GM11168 (cell line): ENCODE data around the gene GLT8D1.

Source experiments
- in situ Hi-C: fragments of 300-500 bp; cut with MboI; formaldehyde crosslinking; loops from one replicate; pipeline ENCODE4 v1.12.0; 2022; ENCODE audit warnings: low sequenced_read_pairs; ENCODE audit not compliant: unreplicated experiment

The GLT8D1 gene

DNA sequence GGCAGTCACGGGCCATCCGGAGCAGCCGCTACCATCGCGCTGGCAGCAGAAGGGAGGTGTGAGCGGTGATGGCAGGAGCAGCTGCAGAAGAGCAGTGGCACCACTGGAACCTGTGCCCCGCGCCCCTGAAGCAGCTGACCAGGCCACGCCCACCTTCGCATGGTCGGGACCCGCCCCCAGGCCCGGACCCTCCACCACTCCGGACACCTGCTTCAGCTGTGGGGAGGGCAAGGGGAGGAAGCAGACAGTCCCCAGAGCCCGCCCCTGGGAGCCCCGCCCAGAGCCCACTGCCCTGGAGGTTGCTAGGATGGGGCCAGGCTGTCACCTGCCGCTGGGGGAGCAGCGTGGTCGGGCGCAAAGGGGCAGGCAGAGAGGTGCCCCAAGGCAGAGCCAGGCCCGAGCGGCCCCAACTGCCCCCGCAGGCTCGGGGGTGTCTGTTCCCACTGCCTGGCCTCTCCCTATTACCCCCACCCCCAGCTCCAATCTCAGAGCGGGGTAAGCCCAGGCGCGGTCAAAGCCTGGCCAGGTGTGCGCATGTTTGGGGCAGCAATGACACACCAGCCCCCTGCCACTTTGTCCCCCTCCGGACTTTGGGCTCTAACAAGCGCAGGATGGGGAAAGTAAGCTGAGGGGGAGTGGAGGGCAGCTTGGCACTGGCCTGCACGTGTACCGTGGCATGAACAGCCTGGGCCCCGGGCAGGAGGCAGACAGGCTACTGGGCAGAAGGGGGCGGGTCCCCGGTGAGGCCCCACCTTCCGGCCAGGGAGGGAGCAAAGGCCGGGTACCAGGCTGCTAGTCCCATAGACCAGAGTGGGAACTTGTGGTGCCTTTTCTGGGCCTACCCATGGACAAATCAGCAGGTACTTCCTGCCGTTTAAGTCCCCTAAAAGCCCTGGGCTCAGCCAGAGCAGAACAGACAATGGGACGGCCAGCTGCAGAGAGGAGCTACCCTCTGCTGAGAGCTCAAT lies 9.0 kb upstream of the GLT8D1 start:
- in situ Hi-C loops, result no loop called here

DNA sequence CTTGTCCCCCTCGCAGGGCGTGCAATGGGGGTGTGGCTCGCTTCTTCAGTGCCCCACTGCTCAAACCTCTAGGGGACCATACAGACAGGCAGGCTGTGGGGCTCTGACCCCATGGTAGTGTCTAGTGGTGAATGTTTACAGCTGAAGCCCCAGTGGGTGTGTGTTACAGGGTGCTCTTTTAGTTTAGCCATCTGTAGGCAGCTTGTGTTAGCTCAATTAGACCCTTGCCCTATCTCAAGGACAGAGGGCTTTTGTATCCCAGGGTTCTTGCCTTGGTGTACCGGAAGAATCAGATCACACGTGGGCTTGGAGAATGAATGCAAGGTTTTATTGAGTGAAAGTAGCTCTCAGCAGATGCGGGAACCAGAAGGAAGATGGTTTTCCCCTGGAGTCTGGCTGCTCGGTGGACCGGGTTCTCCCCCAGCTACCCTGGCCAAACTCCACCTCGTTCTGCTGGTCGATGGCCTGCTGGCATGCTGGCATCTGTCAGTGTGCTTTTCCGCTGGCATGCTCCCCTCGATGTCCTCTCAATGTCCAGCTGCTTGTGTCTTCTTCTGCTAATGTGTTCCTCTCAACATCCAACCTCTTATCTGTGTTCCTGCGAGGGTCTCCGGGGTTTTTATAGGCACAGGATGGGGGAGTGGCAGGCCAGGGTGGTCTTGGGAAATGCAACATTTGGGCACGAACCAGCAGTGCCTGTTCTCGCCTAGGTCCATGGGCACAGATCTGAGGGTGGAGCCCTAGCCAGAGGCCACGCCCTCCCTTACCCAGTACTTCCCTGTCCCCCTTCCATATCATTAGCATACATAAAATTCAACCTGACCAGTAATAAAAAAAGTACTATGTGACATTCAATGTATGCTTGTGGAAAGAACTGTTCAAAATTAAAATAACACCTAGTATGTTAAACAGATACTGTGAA lies 7.0 kb upstream of the GLT8D1 start:
- in situ Hi-C loops, result no loop called here

DNA sequence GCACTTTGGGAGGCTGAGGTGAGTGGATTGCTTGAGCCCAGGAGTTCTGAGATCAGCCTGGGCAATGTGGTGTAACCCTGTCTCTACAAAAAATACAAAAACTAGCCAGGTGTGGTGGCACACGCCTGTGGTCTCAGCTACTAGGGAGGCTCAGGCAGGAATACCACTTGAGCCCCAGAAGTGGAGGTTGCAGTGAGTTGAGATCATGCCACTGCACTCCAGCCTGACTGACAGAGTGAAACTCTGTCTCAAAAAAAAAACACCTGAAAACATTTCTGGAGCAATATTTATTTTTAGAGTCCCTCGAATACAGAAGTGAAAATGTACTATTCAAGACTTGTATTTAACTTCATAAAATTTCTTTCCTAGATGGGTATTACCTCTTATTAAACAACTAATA lies 4.9 kb upstream of the GLT8D1 start:
- in situ Hi-C loops, result no loop called here

DNA sequence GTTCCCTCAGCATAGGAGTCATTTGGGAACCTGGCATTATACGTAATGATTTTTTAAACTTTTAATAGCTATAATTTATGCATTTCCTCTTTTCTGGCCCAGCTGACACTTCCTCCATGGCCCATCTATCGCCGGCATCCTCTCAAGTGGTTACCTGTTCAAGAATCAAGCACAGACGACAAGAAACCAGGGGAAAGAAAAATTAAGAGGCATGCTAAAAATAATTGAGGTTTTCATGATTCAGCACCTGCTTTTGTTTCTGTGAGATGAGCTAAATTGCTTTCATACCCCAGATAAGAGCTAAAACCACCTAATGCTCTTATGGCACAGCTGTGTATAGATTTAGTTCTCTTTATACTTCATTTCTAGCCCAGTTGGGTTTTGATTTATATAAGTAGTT lies 2.0 kb upstream of the GLT8D1 start:
- in situ Hi-C loops, result no loop called here

DNA sequence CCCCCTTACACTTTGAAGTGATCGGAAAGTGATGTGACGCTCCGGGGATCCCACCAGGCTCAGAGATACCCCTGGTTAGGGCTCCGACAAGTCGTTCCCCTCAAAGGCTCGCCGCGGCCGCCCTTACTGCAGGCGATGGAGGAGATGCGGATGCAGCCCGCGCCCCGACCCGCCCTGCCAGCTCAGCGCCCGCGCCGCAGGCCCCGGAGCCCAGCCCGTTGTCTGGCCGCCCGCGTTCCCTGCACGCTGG lies 228 bp downstream of the GLT8D1 start:
- in situ Hi-C loops, result no loop called here

DNA sequence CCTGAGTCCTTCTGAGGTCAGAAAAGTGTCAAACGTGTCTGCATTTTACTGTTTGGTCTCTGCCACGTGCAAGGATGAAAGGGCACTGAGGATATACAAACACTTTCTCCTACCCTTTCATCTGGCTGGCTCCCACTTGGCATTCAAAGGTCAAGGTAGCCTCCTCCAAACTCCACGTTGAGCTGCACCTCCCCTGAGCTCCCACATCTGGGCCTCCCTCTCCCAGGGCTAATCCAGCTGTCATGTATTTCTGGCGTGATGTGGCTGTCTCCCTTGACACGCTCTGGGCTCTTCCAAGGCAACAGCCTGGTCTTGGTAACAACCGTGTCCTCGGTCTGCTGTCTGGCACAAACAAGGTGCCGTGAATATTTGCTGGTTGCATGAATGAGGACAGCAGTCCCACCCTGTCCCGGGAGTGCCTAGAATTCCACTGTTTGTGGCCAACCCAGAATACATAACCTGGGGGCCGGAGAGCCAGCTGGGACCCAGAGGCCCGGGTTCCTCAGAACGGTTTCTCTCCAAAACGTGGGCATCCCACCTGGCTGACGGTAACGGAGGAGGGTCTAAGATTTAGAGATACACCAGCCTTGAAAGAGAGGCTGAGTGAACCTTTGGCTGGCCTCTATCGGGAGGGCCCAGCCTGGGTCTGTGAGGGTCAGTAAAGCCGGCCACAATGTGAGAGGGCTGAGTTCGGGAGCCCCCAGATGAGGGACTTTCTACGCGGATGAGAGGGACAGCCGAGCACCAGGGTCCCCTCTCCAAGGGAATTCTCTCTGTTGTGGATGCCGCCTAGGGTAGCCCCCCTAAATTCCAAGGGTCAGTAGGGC lies 767 bp downstream of the GLT8D1 start:
- in situ Hi-C loops, result no loop called here

DNA sequence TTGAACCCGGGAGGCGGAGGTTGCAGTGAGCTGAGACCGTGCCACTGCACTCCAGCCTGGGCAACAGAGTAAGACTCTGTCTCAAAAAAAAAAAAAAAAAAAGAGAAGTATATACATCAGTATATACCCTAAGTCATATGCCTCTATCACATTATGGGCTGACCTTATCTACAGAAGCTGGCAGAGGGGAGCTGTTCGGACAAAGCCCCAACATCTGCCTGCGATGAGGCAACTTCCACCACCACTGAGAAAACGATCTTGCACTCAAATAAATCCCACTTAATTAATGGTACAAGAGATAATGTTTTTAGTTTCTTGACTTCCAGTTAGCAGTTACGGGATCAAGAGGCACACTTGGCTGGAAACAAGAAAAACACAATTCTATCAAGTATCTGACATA lies 2.2 kb downstream of the GLT8D1 start:
- in situ Hi-C loops, result no loop called here

DNA sequence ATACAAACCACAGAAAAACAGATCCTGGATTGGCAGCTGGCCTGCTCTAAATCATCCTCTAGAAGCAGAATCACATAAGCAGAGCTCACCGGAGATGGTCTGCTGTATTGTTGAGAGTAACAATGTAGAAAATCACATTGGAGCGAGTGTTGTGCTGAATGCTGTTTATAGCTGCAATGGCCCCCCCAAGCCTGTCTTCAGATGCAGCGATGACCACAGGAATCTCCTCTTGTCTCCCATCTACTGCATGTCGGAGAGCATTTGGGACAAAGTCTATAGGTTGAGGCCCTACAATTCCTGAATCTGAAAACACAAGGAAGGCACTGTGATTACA lies 8.0 kb downstream of the GLT8D1 start:
- in situ Hi-C loops, result no loop called here

DNA sequence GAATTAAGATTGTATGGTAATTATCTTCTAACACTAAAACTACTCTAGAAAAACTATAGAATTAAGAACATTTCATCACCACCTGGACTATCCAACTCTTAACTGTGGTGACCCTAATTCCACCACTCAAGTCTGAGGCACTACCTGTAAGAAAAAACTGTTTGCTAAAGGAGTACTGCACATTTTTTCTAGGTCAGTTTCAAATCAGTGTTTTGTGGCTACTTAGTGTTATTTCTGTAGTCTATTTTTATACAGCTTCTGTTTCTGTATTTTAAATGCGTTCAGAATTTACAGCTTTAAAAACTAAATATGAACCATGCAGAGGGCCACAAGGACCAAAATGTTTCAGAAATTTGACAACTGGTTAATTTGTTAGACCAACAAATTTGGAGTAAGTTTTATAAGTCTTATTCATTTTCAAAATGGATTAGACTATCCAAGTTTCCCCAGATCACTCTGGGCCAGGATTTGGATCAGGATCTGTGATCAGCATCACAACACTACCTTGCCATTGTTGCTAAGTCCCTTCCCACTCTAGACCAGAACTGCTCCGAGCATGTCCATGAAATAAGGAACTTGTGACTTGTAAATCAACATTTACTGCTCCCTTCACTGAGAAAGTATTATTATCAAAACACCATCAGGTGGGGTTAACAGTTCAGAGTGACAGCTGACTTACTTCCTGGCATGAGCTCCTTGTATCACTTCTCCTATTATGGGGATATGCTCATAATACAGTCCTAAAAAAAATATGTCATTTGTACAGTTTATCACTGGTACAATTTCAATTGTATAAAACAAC lies 8.6 kb downstream of the GLT8D1 start:
- in situ Hi-C loops, result no loop called here

DNA sequence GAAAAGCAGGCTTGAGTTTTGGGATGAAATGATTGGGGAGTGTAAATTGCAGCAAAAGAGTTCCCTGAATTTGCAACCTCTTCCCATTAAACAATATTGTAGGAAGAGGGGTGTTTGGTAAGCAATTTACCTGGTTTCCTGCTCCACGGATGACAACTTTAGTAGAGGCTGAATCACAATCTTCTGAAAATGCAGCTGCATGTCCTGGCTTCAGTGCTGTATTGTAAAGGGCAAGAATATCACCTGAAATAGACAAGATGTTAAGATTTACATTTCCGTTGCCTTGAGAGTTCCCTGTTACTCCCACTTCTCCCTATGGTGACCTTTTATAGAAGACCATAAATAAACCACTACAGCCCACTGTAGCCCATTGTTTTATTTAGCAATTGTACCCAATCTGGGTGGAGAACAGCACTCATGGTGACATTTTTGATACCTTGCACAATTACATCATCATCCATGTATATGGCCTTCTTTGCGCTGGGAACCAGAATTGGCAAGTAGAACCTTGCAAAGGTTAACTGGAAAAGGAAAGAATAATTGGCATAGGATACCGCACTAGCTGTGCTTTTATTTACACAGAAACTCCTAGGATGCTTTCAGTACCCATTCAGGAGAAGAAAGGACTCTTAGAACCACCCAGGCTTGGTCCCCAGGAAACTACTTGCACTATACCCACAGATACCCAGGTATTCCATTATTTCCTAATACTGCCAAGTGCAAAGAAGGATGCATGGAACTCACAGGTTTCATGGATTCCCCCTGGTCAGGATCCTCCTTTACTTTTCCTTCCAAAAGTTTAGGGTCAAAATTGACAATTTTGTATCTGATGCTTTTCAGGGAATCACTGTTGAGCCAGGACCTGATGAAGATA lies 9.6 kb downstream of the GLT8D1 start:
- in situ Hi-C loops, result no loop called here

DNA sequence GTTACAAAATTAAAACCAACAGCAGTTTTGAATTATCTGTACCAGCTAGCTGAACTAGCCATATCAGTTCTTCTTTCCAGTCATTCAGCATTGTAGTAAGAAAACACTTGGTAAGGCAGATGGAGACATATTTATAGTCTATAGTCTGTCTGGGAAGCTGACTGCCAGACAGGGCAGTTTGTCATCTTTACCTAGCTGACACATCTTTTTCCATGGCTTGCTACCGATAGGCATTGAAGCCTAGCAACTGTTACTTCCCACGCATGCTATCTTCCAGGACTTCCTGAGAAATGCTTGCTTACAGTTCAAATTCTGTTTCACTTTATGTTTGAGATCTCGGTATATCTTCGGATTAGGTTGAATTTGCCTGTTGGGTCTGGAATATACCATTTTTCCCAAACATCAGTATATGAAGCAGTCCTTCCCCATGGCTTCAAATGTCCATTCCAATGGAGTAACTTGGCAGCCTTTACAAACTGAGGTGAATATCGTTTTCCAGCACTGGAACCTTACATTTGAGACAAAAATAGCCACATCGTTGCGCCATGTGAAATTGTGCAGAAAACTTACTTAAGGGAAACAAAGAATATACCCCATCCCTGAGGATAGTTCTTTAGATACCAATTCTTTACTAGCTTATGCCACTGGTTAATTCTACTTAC lies 10.9 kb downstream of the GLT8D1 start:
- in situ Hi-C loops, result no loop called here

DNA sequence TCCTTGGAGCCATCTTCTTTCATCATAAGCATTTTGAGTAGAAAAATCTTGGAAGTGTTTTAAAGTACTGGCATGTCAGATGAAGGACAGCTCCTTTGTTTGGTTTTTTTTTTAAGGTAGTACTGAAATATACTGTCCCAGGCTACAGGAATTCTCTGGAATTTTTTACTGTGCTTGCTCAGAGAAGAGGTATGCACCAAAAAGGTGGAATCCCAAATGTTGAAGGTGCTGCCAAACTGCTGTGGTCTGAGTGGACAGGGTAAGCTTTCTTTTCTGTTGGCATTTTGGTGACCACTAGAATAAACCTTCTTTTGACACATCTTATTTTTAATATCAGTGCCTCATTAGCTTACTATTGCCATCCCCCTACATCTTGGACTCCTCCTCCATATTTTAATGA lies 12.5 kb downstream of the GLT8D1 start:
- in situ Hi-C loops, result no loop called here

DNA sequence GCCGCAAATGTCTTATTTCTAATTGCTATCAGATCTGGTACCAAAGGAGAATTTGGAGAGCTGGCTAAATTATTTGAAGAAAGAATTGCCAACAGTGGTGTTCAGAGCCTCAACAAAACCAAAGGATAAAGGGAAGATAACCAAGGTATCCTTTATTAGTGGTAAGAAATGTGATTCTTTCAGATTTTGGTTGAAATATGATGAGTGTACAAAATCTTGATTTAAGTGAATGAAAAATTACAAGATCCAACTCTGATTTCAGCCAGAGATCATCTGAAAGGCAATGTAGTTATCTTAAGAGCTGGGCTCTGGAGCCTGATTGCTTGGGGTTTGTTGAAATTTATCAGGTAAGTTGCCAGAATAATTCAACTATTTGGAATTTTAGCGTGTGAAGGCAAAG lies 15.0 kb downstream of the GLT8D1 start:
- in situ Hi-C loops, result no loop called here

DNA sequence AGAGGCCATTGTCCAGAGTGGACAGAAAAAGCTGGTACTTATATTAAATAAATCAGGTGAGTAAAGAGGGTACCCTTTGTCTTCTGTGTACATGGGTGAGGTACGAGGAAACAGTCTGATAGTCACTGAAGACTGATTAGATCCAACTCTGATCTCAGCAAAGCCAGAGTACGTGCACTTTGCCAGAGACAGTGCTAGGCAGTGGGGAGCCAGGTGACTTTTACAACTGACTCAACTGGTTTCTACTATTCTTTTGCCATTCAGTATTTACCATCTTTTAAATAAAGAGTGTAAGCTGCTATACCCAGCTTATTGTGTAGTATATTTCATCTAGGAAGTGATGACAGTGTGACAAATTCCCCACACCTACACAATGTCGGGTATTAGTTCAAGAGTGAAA lies 16.4 kb downstream of the GLT8D1 start:
- in situ Hi-C loops, result no loop called here

DNA sequence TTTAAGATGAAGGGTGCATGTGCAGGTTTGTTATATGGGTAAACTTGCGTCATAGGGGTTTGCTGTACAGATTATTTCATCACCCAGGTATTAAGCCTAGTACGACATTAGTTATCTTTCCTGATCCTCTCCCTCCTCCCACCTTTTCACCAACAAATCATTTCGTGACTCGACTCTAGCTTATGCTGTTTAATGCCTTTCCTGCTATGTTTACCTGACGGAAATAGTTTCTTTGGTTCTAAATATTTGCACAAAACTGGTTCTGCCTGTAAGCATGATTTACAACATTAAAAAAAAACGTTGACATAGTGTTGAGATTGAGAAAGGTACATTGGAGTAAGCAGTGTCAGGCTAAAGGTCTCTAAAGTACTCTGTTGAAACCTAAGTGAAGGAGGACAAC lies 17.3 kb downstream of the GLT8D1 start:
- in situ Hi-C loops, result no loop called here

DNA sequence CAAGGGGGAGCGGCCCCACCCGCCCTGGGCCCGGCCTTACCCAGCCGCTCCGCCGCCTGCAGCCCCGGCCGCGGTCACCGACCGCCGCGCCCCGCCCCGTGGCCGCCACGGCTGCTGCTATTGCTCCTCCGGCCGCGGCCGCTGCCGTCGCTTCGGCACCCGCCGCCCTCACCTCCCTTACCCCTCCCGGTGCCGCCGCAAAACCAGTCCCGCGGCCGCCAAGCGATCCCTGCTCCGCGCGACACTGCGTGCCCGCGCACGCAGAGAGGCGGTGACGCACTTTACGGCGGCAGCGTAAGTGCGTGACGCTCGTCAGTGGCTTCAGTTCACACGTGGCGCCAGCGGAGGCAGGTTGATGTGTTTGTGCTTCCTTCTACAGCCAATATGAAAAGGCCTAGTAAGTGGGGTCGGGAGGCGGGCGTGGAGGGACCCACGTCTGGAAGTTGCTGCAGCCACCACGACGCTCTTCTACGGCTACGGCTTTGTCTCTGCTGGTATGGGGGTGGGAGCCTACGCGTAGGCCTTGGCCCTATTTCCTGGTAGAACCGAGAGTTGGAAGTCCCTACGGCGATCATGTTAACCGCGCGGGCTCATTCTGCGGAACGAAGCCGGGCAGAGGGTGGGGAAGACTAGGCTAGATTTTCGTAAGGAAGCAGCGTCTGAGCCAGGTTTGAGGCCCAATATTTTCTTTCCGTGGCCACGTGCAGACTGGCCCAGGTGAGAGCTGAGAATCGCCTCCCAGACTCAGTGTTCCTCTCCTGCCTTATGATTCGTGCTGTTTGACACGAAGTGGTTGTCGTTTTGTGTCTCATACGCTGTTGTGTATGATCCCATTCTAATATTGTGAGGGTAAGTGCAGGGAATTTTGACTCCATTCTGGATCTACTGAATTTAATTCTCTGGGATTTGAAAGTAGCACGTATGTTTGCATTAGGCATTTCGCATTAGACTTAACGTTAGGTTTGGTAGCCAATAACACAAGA lies 19.6 kb downstream of the GLT8D1 start, which contains the start of the genes GNL3 and PBRM1:
Gene GNL3, plus strand, starts transcription at position 324 of the 983 bp plus-strand sequence. Its CDS starts 61 bp downstream, at position 385.
Gene PBRM1, minus strand, starts transcription at position 205 of the 983 bp plus-strand sequence.
- in situ Hi-C loops, result no loop called here

DNA sequence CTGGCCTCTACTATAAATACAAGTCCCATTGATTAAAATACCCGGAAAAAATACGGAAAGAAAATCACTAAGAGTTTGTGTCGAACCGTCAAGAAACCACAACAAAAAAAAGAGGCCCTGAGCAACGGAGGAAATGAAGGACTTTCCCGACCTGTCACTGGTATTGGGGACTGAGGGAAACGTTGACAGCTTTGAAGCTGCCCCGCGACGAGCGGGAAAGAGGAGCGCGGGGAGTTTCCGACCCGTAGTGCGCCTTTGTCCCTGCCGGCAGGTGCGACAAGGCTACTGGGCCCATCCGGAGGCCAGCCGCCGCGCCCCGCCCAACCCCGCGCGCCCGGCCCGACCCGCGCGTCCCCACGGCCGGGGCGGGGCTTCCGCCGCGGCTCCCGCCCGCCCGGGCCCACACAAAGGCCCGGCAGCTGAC lies 20.3 kb downstream of the GLT8D1 start:
- in situ Hi-C loops, result no loop called here
